Measurements from ENCODE around the gene SLC22A3.

GRCh38 chr6:160462551-160463109 lies 114.5 kb downstream of the SLC22A3 start:
- TF ChIP-seq POLR2A (IDR thresholded peaks at IDR 0.05; ENCODE audit: low read length): no peak
- no peak for TF ChIP-seq GATA1 (IDR thresholded peaks at IDR 0.05; ENCODE audit: low read depth, low read length)

Measured in erythroblast (primary cell).